Measurements from ENCODE around the gene FOXJ3.

Gene FOXJ3

DNA sequence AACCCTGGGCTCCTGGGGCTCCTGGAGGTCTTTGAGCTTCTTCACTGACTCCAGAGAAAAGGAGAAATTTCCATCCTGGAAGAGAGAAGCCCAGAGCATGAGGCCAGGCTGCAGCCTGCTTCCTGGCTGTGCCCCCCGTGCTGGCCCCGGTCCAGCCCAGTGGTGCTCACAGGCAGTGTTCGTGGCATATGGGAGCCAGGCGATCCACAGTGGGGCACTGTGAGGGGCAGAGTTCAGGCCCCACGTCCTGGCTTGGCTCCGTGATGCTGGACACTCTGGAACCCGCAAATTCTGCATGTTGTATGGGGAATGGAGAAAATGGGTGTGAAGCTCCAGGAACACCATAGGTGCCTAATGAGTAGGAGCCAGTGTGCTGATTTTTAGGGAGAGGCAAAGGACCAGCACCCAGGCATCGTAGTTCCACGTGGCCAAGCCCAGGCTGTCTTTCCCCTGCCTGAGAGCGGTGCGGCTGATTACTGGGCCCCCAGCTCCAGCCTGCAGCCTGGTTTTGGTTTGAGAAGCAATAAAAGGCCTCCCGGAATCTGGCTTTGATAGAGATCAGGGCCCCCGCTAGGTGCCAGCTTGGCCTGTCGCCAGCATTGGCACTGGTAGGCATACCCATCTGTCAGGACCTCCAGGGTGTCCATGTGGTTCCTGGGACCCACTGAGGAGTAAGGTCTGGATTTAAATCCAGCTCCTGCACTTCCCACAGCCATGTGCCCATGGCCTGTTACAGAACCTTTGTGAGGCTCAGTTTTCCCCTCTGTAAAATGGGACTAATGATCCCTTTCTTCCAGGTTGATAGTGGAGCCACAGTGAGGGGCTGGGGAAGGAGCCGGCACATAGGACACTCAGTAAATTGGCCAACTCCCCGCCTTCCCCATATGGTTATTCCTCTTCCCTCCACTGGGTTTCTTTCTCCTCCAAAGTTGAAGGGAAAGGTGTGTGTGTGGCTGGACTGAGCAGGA, 171.2 kb downstream of the FOXJ3 start:
- Histone ChIP-seq H3K4me2 (ENCODE audit: low read length) (no peak overlapping the region), H3K36me3 (ENCODE audit: insufficient read depth, low read length) (no peaks in the 10 kb centered on the region), H3K9ac (ENCODE audit: low read depth, low read length) (no peak overlapping the region), H3K27me3 (ENCODE audit: control insufficient read depth, insufficient read depth, low read length) (peaks cover 9% of the 10 kb centered on the region), H3K4me1 (ENCODE audit: control insufficient read depth, insufficient read depth, low read length) (peaks cover 3% of the 10 kb centered on the region), H3K9me3 (replicated peaks; ENCODE audit: low read length) (no peaks in the 10 kb centered on the region), H3K4me3 (ENCODE audit: low read length) (no peak overlapping the region)

DNA sequence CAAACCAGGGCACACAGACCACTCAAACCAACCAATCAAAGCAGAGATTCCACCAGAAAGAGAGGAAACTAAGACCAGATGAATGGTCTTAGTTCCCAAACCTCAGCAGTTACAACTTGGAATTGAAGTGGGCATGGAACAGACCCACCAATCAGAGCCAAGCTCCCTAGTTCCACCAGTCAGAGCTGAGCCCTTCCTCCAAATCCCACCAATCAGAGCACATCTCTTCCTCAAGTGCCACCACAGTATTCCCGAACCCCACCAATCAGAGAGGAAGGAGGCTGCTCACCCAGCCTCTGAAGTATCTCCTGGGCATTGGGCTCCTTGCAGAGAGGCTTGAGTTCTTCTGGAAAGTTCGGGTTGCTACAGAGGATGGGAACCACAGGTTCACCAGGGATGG, 171.9 kb downstream of the FOXJ3 start:
- H3K9me3 ChIP-seq (replicated peaks; ENCODE audit: low read length): no peaks in the 10 kb centered on the region
- H3K36me3 ChIP-seq (ENCODE audit: insufficient read depth, low read length): no peaks in the 10 kb centered on the region
- peaks cover 9% of the 10 kb centered on the region for H3K27me3 ChIP-seq (ENCODE audit: control insufficient read depth, insufficient read depth, low read length)
- H3K4me2 ChIP-seq (ENCODE audit: low read length): no peak overlapping the region
- no peak overlapping the region for H3K9ac ChIP-seq (ENCODE audit: low read depth, low read length)
- H3K4me3 ChIP-seq (ENCODE audit: low read length): no peak overlapping the region
- H3K4me1 ChIP-seq (ENCODE audit: control insufficient read depth, insufficient read depth, low read length): peaks cover 3% of the 10 kb centered on the region

DNA sequence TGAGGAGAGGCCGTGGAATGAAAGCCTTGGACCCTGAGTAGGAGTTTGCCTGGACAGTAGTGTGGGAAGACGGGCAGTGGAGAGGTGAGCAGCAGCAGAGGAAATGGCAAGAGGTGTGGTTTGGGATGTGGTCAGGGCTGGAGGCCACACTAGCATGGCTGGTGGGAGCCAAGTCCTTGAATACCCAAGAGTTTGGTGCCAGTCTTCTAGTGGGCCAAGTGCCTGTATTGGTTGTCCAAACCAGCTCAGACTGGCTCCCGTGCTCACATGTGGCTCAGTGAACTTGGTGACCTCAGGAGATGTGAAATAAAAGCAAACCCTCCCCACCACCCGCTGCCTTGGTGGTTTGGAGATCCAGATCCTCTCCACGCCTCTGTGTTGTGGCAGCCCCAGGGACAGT, 172.9 kb downstream of the FOXJ3 start:
- Histone ChIP-seq H3K4me3 (ENCODE audit: low read length) (no peak overlapping the region), H3K27me3 (ENCODE audit: control insufficient read depth, insufficient read depth, low read length) (peaks cover 9% of the 10 kb centered on the region), H3K4me2 (ENCODE audit: low read length) (no peak overlapping the region), H3K36me3 (ENCODE audit: insufficient read depth, low read length) (no peaks in the 10 kb centered on the region), H3K9ac (ENCODE audit: low read depth, low read length) (no peak overlapping the region), H3K4me1 (ENCODE audit: control insufficient read depth, insufficient read depth, low read length) (peaks cover 3% of the 10 kb centered on the region), H3K9me3 (replicated peaks; ENCODE audit: low read length) (no peaks in the 10 kb centered on the region)

DNA sequence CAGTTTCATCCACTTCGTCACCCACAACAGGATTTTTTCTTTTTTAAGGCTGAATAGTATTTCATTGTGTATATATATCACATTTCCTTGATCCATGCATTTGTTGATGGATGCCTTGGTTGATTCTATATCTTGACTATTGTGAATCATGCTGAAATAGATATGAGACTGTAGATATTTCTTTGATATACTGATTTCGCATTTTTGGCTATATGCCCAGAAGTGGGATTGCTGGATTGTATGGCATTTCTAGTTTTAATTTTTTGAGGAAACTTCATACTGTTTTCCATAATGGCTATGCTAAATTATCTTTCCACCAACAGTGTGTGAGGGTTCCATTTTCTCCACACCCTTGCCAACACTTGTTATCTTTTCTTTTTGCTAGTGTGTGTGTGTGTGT, 176.8 kb downstream of the FOXJ3 start:
- Histone ChIP-seq H3K9me3 (replicated peaks; ENCODE audit: low read length) (no peaks in the 10 kb centered on the region), H3K4me1 (ENCODE audit: control insufficient read depth, insufficient read depth, low read length) (no peaks in the 10 kb centered on the region), H3K27me3 (ENCODE audit: control insufficient read depth, insufficient read depth, low read length) (peaks cover 12% of the 10 kb centered on the region), H3K4me3 (ENCODE audit: low read length) (no peak overlapping the region), H3K36me3 (ENCODE audit: insufficient read depth, low read length) (no peaks in the 10 kb centered on the region), H3K4me2 (ENCODE audit: low read length) (no peak overlapping the region), H3K9ac (ENCODE audit: low read depth, low read length) (no peak overlapping the region)

DNA sequence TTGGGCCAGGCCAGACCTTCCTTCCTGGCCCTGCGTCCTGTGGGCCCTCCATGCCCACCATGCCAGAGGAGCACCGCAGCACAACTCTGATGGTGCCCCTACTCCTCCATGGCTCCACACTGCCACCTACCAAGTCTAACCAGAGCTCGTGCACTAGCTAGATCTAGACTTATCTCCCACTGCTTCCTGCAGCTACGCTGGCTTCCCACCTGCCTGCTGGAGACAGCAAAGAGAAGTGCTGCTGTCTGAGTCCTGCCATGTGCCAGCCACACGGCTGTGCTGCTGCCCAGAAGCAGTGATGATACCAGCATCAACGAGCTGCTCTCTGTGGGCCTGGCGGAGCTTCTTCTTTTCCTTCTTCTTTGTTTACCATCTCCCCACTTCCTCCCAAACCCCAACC, 177.4 kb downstream of the FOXJ3 start:
- Histone ChIP-seq H3K4me3 (ENCODE audit: low read length) (no peak overlapping the region), H3K36me3 (ENCODE audit: insufficient read depth, low read length) (no peaks in the 10 kb centered on the region), H3K4me1 (ENCODE audit: control insufficient read depth, insufficient read depth, low read length) (no peaks in the 10 kb centered on the region), H3K9me3 (replicated peaks; ENCODE audit: low read length) (no peaks in the 10 kb centered on the region), H3K4me2 (ENCODE audit: low read length) (no peak overlapping the region), H3K27me3 (ENCODE audit: control insufficient read depth, insufficient read depth, low read length) (peaks cover 14% of the 10 kb centered on the region), H3K9ac (ENCODE audit: low read depth, low read length) (no peak overlapping the region)

DNA sequence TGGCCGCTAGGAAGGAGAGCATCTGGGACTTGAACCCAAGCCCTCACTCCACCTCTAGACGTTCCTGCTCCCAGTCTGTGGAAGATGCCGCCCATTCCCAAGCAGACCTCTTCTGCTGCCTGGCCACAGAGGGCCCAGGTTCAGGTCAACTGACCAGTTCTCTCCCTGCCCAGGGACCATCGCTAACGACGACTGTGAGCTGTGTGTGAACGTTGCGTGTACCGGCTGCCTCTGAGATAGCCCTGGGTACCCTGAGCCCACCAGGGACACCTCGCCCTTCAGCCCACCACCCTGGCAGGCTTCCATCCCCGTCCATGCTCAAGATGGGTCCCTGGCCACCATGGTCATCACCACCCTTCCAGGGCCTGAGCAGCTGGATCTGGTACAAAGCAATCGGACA, 179.7 kb downstream of the FOXJ3 start:
- H3K27me3 ChIP-seq (ENCODE audit: control insufficient read depth, insufficient read depth, low read length): peaks cover 23% of the 10 kb centered on the region
- H3K9ac ChIP-seq (ENCODE audit: low read depth, low read length): no peak overlapping the region
- no peaks in the 10 kb centered on the region for H3K36me3 ChIP-seq (ENCODE audit: insufficient read depth, low read length)
- no peak overlapping the region for H3K4me2 ChIP-seq (ENCODE audit: low read length)
- no peak overlapping the region for H3K4me3 ChIP-seq (ENCODE audit: low read length)
- H3K4me1 ChIP-seq (ENCODE audit: control insufficient read depth, insufficient read depth, low read length): no peaks in the 10 kb centered on the region
- no peaks in the 10 kb centered on the region for H3K9me3 ChIP-seq (replicated peaks; ENCODE audit: low read length)

DNA sequence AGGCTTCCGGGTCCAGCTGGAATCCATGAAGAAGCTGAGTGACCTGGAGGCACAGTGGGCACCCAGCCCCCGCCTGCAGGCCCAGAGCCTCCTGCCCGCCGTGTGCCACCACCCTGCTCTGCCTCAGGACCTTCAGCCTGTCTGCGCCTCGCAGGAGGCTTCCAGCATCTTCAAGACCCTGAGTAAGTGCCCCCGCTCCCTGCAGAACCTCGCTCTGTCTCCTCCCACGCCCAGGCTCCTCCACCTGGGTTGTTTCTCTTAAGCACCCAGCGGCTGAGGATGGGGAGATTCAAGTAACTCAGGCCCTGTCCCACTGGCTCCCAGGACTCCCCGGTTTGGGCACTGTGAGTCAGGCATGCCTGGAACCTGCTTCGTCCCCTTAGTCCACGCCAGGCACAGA, 180.3 kb downstream of the FOXJ3 start:
- no peak overlapping the region for H3K4me2 ChIP-seq (ENCODE audit: low read length)
- H3K4me1 ChIP-seq (ENCODE audit: control insufficient read depth, insufficient read depth, low read length): no peaks in the 10 kb centered on the region
- H3K27me3 ChIP-seq (ENCODE audit: control insufficient read depth, insufficient read depth, low read length): peaks cover 24% of the 10 kb centered on the region
- H3K4me3 ChIP-seq (ENCODE audit: low read length): no peak overlapping the region
- H3K36me3 ChIP-seq (ENCODE audit: insufficient read depth, low read length): no peaks in the 10 kb centered on the region
- no peaks in the 10 kb centered on the region for H3K9me3 ChIP-seq (replicated peaks; ENCODE audit: low read length)
- no peak overlapping the region for H3K9ac ChIP-seq (ENCODE audit: low read depth, low read length)

DNA sequence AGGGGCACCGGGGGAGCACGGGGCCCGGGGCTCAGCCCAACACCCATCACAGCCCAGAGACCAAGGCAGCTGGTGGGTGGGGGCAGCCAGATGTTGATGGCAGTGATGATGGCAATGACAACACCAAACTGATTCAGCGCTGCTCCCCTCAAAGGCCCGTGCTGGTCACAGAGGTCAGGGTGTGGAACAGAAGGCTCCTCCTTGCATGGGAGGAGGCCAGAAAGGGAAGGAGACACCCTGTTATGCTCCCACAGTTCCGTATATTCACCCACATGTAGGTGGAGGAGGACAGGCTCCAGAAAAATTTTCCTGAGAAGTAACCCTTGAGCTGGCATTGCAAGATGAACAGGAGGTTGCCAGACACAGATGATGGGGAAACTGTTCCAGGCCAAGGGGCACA, 181.4 kb downstream of the FOXJ3 start:
- H3K4me2 ChIP-seq (ENCODE audit: low read length): no peak overlapping the region
- H3K4me3 ChIP-seq (ENCODE audit: low read length): no peak overlapping the region
- H3K4me1 ChIP-seq (ENCODE audit: control insufficient read depth, insufficient read depth, low read length): no peaks in the 10 kb centered on the region
- peaks cover 22% of the 10 kb centered on the region for H3K27me3 ChIP-seq (ENCODE audit: control insufficient read depth, insufficient read depth, low read length)
- no peaks in the 10 kb centered on the region for H3K36me3 ChIP-seq (ENCODE audit: insufficient read depth, low read length)
- no peak overlapping the region for H3K9ac ChIP-seq (ENCODE audit: low read depth, low read length)
- H3K9me3 ChIP-seq (replicated peaks; ENCODE audit: low read length): no peaks in the 10 kb centered on the region

DNA sequence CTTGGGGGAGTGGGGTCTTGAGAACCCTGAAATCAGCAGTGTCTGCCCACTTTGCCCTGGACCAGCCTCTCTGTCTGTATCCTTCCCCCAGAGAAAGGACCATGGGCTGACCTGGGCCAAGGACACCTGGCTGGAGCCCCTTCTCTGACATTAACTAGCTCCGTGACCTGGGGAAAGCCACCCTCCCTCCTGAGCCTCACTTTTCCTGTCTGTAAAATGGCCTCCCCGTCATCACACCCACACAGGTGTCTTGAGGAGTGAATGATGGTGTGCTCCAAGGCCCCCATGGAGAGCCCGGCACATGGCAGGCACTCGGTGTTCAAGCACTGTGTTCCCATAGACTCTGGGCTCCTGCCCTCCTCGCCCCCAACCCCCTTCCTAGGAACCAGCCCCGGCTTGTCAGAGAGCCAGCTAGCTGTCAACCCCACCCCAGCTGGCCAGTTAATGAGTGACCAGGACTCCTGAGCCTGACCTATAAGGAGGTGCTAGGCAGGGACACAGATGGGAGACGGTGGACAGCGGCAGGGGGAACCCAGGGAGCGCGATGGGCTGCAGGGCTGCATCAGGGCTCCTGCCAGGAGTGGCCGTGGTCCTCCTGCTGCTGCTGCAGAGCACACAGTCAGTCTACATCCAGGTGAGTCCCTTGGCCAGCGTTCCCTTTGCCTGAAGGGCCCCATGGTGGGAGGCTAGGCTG, 182.0 kb downstream of the FOXJ3 start, which contains the start of gene GUCA2B:
TSS of gene GUCA2B (plus strand) at position 504 of the 694 bp plus-strand sequence. CDS start at position 545, 41 bp downstream.
- Histone ChIP-seq H3K4me1 (ENCODE audit: control insufficient read depth, insufficient read depth, low read length) (no peaks in the 10 kb centered on the region), H3K9me3 (replicated peaks; ENCODE audit: low read length) (no peaks in the 10 kb centered on the region), H3K27me3 (ENCODE audit: control insufficient read depth, insufficient read depth, low read length) (peaks cover 27% of the 10 kb centered on the region), H3K4me2 (ENCODE audit: low read length) (no peak within 1 kb of the TSS), H3K4me3 (ENCODE audit: low read length) (no peak within 1 kb of the TSS), H3K36me3 (ENCODE audit: insufficient read depth, low read length) (no peaks in the 10 kb centered on the region), H3K9ac (ENCODE audit: low read depth, low read length) (no peak within 1 kb of the TSS)

DNA sequence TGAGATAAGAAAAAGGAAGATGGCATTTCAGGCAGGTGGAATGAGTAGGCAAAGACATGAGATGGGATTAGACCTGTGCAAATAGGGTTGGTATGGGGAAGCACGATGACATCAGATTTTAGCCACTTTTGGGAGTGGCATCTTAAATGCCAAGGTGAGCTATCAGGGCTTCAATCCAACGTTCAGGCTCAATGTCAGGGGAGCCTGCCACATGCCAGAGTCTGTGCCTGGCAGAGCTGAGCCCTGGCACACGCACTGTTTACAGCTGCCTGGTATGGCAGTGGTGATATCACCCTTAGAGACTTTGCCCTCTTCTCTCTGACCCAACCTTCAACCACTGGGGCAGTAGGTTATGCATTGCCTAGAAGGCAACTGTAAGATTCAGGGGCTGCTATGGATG, 182.9 kb downstream of the FOXJ3 start:
- H3K9ac ChIP-seq (ENCODE audit: low read depth, low read length): no peak overlapping the region
- no peaks in the 10 kb centered on the region for H3K9me3 ChIP-seq (replicated peaks; ENCODE audit: low read length)

DNA sequence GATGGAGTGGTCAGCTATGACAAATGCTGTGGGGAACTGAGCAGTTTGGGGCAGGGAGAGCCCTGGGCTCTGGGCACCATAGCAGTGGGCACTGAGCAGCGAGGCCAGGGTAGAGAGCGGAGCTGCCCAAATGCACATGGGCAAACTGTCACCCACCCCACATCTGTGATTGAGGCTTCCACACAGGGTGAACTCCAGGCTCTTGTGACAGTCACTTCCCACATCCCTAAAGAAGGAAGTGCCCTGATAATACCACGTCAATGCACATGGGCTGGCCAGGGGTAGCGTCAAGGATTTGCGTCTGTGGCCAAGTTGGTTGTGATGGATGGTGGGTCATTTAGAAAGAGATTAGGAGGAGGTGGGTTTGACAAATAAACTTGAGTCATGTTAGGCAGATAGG, 184.4 kb downstream of the FOXJ3 start:
- Histone ChIP-seq H3K9me3 (replicated peaks; ENCODE audit: low read length) (no peaks in the 10 kb centered on the region), H3K36me3 (ENCODE audit: insufficient read depth, low read length) (no peaks in the 10 kb centered on the region), H3K4me1 (ENCODE audit: control insufficient read depth, insufficient read depth, low read length) (no peaks in the 10 kb centered on the region), H3K4me2 (ENCODE audit: low read length) (no peak overlapping the region), H3K27me3 (ENCODE audit: control insufficient read depth, insufficient read depth, low read length) (peaks cover 45% of the 10 kb centered on the region), H3K4me3 (ENCODE audit: low read length) (no peak overlapping the region), H3K9ac (ENCODE audit: low read depth, low read length) (no peak overlapping the region)

More for the DNA sequence above, 182.9 kb downstream of the FOXJ3 start:
- Histone ChIP-seq H3K4me3 (ENCODE audit: low read length) (no peak overlapping the region), H3K27me3 (ENCODE audit: control insufficient read depth, insufficient read depth, low read length) (peaks cover 37% of the 10 kb centered on the region), H3K36me3 (ENCODE audit: insufficient read depth, low read length) (no peaks in the 10 kb centered on the region), H3K4me1 (ENCODE audit: control insufficient read depth, insufficient read depth, low read length) (no peaks in the 10 kb centered on the region), H3K4me2 (ENCODE audit: low read length) (no peak overlapping the region)
